NCI-H2227 (cell line): Measurements from ENCODE around the gene CRYGC.
A peak's percentile ranks its signal among the peaks of the same experiment; 100 is the strongest.
"Not testable (repeated sequence)": the region's sequence is repeated elsewhere in the genome, so short reads cannot be mapped to it uniquely, and the experiment has no call there.

Experiments
- DNase-seq: peaks from one replicate; lab custom pipeline; 2025; ENCODE audit not compliant: unreplicated experiment; lab: John Stamatoyannopoulos, UW

The CRYGC gene

DNA sequence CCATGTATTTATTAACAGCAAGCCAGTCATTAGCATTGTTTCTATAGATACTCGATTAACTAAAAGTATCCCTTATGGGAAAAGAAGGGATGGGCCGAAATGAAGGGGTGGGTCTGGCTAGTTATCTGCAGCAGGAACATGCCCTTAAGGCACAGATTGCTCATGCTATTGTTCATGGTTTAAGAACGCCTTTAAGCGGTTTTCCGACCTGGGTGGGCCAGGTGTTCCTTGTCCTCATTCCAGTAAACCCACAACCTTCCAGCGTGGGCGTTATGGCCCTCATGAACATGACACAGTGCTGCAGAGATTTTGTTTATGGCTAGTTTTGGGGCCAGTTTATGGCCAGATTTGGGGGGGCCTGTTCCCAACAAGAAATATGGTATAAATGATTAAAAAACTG, 8.7 kb upstream of the CRYGC start:
- DNase-seq: not testable (repeated sequence)

DNA sequence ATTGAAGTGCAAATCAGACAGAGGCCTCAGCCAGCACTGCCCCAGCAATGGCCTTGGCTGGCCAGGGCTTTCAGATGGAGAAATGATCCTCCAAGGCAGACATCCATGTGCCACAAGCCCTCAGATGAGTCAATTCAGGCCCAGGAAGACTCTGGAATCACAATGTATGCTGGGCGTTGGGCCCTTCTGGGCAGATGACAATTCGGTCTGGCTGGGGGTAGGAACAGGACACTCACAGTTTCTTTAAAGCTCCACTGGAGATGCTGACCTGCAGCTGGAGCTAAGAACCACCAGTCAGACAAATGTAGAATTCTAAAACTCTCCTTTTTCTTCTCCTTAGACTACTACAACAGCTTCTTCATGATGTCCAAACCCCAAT, 7.1 kb upstream of the CRYGC start:
- no peak for DNase-seq

DNA sequence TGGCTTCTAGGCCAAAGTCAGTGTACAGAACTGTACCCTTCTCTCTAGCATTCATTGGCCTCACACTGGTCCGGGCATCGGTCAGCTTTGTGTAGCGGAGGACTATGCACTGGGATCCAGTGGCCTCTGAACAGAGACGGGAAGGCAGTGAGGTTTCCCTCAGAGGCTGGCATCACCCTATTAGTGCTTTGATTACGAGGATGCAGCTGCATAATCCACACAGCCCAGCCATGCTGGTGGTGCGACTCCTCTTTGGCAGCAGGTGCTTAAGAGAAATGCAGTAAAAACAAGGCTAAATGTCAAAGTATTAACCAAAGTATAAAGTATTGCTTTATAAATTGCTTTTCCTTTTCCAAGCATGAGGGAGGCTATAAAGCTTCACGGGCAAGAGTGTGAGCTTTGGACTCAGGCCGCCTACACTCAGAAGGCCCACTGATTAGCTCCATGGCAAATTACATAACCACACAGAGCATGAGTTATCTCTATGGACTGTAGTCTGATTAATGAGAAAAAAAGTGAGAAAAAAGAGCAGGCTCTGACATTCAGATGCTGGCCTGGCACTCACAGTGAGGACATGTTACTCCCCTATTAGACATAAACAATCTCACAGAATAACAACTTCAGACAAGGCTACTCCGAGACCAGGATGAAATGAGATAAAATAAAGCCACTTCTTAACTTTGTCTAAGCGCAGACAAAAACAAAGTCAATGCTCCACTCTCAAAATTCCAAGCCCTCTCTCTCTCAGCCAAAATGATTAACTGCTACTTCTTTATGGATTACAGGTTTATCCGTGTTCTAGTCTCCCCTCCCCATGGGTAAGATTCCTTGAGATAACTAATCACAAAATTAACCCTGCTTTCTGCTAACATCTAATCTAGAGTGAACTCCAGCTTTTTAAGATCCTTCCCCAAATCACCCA, 6.4 kb upstream of the CRYGC start:
- DNase-seq: no peak

GRCh38 chr2:208134928-208135586, 5.4 kb upstream of the CRYGC start:
- no peak for DNase-seq

DNA sequence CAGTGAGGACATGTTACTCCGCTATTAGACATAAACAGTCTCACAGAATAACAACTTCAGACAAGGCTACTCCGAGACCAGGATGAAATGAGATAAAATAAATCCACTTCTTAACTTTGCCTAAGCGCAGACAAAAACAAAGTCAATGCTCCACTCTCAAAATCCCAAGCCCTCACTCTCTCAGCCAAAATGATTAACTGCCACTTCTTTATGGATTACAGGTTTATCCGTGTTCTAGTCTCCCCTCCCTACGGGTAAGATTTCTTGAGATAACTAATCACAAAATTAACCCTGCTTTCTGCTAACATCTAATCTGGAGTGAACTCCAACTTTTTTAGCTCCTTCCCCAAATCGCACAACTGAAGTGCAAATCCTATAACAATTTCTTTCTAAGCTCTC, 1.1 kb upstream of the CRYGC start:
- no peak for DNase-seq

DNA sequence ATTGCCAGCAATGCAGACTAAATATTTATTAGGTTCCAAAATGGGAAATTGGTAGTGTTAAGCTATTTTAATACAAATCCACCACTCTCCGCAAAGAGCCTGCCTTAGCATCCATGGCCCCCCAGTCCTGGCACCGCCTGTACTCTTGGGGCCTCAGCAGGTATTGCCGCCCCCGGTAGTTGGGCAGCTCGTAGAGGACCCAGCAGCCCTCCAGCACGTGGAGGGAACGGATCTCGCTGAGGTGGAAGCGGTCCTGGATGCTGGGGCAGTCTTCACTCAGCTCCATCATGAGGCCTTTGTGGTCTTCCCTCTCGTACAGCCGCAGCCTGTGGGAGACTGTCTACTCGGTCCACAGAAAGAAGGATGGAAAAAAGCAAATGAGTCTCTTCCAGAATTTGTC, 1.5 kb downstream of the CRYGC start:
- DNase-seq: no peak

GRCh38 chr2:208127090-208127489, 2.5 kb downstream of the CRYGC start:
- DNase-seq: no peak

DNA sequence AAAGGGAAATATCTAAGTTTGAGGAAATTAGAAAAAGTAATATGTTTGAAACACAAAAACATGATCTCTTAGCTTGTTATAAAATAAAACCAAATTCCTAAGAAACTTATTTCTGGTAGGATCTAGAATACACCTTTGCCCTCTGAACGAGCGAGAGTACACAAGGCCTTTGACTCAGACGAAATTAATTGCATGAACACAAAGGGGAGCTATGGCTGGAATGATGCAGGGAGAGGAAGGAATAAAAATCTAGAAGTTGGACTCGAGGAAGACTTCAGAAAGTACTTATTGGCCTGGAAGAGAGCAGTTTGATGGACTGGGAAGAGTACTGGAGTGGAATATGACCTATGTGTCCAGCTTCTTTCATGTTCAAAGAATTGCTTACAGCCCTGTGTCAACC, 4.4 kb downstream of the CRYGC start:
- no peak for DNase-seq

GRCh38 chr2:208124013-208124715, 5.5 kb downstream of the CRYGC start, which contains the start of gene CRYGD:
CRYGD (minus strand) TSS chr2:208124524; CDS start chr2:208124473, 51 bp downstream.
- DNase-seq: peak; percentile 68

DNA sequence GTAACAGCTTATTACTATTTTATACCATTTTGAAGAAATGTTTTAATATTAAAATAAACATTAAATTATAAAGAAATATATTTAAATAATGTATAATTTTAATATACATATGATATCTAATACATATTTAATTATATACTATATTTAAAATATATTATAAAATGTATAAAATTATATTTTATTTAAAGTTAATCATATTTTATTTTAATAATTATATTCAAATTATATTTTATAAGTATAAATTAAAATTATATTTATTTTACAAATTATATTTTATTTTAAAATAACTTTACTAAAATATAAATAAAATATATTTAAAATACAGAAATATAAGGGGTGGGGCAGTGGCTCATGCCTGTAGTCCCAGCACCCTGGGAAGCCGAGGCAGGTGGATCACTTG, 7.4 kb downstream of the CRYGC start:
- no peak for DNase-seq

GRCh38 chr2:208118918-208119317, 10.7 kb downstream of the CRYGC start:
- DNase-seq: no peak

- DNase-seq: not testable (repeated sequence)
These were observed 12.2 kb downstream of the CRYGC start for GRCh38 chr2:208117390-208117789.

GRCh38 chr2:208112969-208113368, 16.7 kb downstream of the CRYGC start:
- DNase-seq: no peak

GRCh38 chr2:208112273-208112745, 17.3 kb downstream of the CRYGC start:
- not testable (repeated sequence) for DNase-seq

DNA sequence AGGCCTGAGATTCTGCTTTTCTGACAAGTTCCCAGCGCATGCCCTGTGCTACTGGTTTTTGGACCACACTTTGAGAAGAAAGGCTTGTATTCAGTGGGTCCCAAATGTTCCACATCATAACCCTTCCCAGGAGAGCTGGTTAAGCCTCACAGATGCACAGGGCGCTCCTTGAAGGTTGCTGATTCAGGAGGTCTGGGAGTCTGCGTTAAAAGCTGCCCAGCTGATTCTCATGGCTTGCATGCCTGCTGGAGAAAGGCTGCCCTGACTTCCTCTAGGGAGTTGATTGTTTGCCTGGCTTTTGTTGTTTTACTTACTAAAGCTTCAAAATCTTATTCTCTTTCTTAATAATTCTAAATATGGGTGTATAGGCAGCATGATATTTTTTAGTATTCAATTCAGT, 26.0 kb downstream of the CRYGC start:
- DNase-seq: no peak

- DNase-seq: peak; percentile 61
These were observed 27.7 kb downstream of the CRYGC start for GRCh38 chr2:208101716-208102631.

GRCh38 chr2:208099682-208100470, 29.8 kb downstream of the CRYGC start:
- DNase-seq: no peak

GRCh38 chr2:208098701-208099100, 30.9 kb downstream of the CRYGC start:
- DNase-seq: not testable (repeated sequence)

GRCh38 chr2:208098267-208098666, 31.4 kb downstream of the CRYGC start:
- no peak for DNase-seq

DNA sequence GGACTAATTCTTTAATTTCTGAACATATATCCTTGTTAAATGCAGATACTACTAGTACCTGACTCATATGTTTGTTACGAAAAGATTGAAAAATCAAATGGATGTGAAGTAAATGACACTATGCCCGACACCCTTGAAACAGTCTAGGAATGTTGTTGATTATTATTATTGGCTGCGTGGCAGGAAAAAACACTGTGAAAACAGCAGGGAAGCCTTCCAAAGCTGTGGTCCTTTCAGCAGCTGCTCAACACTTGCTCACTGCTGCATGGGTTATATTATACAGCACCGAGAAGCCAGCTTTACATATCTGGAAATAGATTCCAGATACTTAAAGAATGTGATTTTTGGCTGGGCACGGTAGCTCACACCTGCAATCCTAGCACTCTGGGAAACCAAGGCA, 31.8 kb downstream of the CRYGC start:
- no peak for DNase-seq
